ENCODE data around the gene LANCL2. TPM values are rescaled to one million over a fixed set of nuclear protein-coding genes. Genes with fewer than 3 reads are reported as not detected.

The LANCL2 gene
- total and polyA plus RNA-seq, 9 of the 15 experiments (the other 6 are each of a cell fraction or from before 2014, with no cell fraction given): 5.3 to 18.5 (median 13.5) TPM

GRCh38 chr7:55438085-55438756 is 73.1 kb downstream of the LANCL2 start:
- FAIRE-seq: no peak
- Histone ChIP-seq H3K36me3 (ENCODE audit: control insufficient read depth, insufficient read depth, low read length) (no peaks in the 10 kb centered on the region), H2AFZ (ENCODE audit: low read depth, low read length) (no peak overlapping the region), H3K4me2 (ENCODE audit: insufficient read depth, low read length) (no peak overlapping the region), H3K9me3 (replicated peaks; ENCODE audit: control insufficient read depth, insufficient read depth, low read depth, low read length) (no peaks in the 10 kb centered on the region), H3K79me2 (ENCODE audit: control insufficient read depth, insufficient read depth, low read length) (no peaks in the 10 kb centered on the region), H3K27ac (ENCODE audit: extremely low read depth, low read depth, low read length) (no peak overlapping the region), H3K9ac (ENCODE audit: insufficient read depth in 1 of 2, low read depth in 2 of 2, low read length in 2 of 2) (no peak overlapping the region), H3K27me3 (ENCODE audit: control insufficient read depth in 2 of 2, insufficient read depth in 2 of 2, low read length in 2 of 2) (peaks cover 12 to 42% of the 10 kb centered on the region in 2 experiments; a peak in 4 of 5 replicates), H3K4me3 (no peak overlapping the region), H4K20me1 (replicated peaks; ENCODE audit: control insufficient read depth, insufficient read depth, low read length) (0 out of 2 replicates have a peak, but pooled peaks cover 6% of the 10 kb centered on the region), H3K4me1 (replicated peaks in 1 of 2; ENCODE audit: control insufficient read depth in 2 of 2, insufficient read depth in 2 of 2, low read length in 2 of 2) (no peaks in the 10 kb centered on the region), H3K9me1 (ENCODE audit: control insufficient read depth, insufficient read depth, low read length) (no peaks in the 10 kb centered on the region)
- 18% methylated on average over 12 of the region's 13 CpGs for WGBS (ENCODE audit: insufficient coverage, low coverage, missing lambda C conversion rate)
- intact Hi-C loops (cut with micrococcal nuclease) (no loop called here), in situ Hi-C loops (cut with MboI) (no loop called here)
- BruUV-seq (replicated peaks): no TSS peak
- no peak for ATAC-seq
- no peak for DNase-seq (ENCODE audit: extremely low read depth in 1 of 4, low spot score in 3 of 4)
- POLR2A ChIA-PET: interaction anchor here (1.6 kb wide), 1 partner anchor 14 kb away, joined by 3 read pairs; no protein-coding TSS in a partner anchor
- CTCF ChIA-PET (ENCODE audit: low intra/inter-chr PET ratio): no interaction called here
- TF ChIP-seq ZNF398 (CRISPR knock-in tag; IDR thresholded peaks at IDR 0.05) (no peak), TARDBP (IDR thresholded peaks at IDR 0.05) (no peak), SMC3 (conservative IDR thresholded peaks at IDR 0.05; ENCODE audit: insufficient read depth, low read depth, low read length) (no peak), C11orf30 (IDR thresholded peaks at IDR 0.05; ENCODE audit: low read depth) (0 out of 2 replicates have a peak, but pooled peaks have one; percentile 12), NCOR1 (IDR thresholded peaks at IDR 0.05) (no peak), NFE2 (IDR thresholded peaks at IDR 0.05; ENCODE audit: low read depth) (no peak), ZNF316 (IDR thresholded peaks at IDR 0.05) (peak; percentile 51; the same call in 1 of the 2 replicates), ZFP91 (CRISPR knock-in tag; IDR thresholded peaks at IDR 0.05) (no peak), FOXJ2 (tag; IDR thresholded peaks at IDR 0.05) (no peak), MAFK (IDR thresholded peaks at IDR 0.05; ENCODE audit: low read length) (peak; percentile 20; the same call in 1 of the 2 replicates), SPI1 (IDR thresholded peaks at IDR 0.05; ENCODE audit: borderline replicate concordance, low read depth, low read length) (no peak), NR2C2 (CRISPR knock-in tag; IDR thresholded peaks at IDR 0.05) (no peak), NR2C2 (tag; IDR thresholded peaks at IDR 0.05) (no peak), ZNF23 (CRISPR knock-in tag; IDR thresholded peaks at IDR 0.05) (no peak), ZNF277 (CRISPR knock-in tag; IDR thresholded peaks at IDR 0.05; ENCODE audit: borderline replicate concordance) (no peak), ZNF639 (CRISPR knock-in tag; conservative IDR thresholded peaks at IDR 0.05 in 1 of 2, IDR thresholded peaks at IDR 0.05 in 1 of 2) (no peak)
